ENCODE measurements around the gene SLC7A14.

- no peak for TF ChIP-seq CTCF (conservative IDR thresholded peaks at IDR 0.05; ENCODE audit: low read length)
- TF ChIP-seq EZH2phosphoT487 (IDR thresholded peaks at IDR 0.05; ENCODE audit: borderline replicate concordance, low read depth, low read length), result no peak
These were observed 147.0 kb downstream of the SLC7A14 start for GRCh38 chr3:170438836-170439235.
